ENCODE data around the gene HACD3.
"Not testable (repeated sequence)": the region's sequence is repeated elsewhere in the genome, so short reads cannot be mapped to it uniquely, and the experiment has no call there.

DNA sequence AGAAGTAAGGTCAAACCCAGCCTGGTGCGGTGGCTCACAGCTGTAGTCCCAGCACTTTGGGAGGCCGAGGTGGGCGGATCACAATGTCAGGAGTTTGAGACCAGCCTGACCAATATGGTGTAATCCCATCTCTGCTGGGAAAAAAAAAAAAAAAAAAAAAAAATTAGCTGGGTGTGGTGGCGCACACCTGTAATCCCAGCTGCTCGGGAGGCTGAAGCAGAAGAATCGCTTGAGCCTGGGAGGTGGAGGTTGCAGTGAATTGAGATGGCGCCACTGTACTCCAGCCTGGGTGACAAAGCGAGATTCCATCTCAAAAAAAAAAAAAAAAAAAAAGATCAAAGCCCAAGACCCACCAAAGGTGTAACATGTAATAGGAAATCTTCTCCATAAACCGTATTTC is 19.0 kb downstream of the HACD3 start:
- TF ChIP-seq, protein P1, sequence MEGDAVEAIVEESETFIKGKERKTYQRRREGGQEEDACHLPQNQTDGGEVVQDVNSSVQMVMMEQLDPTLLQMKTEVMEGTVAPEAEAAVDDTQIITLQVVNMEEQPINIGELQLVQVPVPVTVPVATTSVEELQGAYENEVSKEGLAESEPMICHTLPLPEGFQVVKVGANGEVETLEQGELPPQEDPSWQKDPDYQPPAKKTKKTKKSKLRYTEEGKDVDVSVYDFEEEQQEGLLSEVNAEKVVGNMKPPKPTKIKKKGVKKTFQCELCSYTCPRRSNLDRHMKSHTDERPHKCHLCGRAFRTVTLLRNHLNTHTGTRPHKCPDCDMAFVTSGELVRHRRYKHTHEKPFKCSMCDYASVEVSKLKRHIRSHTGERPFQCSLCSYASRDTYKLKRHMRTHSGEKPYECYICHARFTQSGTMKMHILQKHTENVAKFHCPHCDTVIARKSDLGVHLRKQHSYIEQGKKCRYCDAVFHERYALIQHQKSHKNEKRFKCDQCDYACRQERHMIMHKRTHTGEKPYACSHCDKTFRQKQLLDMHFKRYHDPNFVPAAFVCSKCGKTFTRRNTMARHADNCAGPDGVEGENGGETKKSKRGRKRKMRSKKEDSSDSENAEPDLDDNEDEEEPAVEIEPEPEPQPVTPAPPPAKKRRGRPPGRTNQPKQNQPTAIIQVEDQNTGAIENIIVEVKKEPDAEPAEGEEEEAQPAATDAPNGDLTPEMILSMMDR (IDR thresholded peaks at IDR 0.05) = not testable (repeated sequence)
- TF ChIP-seq POLR2A (IDR thresholded peaks at IDR 0.05) = not testable (repeated sequence)
